Stimulated activated CD4-positive, alpha-beta T cell treated with anti-CD3 and anti-CD28 coated beads, Interleukin-12 subunit alpha, Interleukin-12 subunit beta, amount 100 ng/mL, for 24 hours (primary cell): ENCODE data around the gene SLC27A3.
"Not testable (repeated sequence)": the region's sequence is repeated elsewhere in the genome, so short reads cannot be mapped to it uniquely, and the experiment has no call there.

Experiments used
- DNase-seq, 2 experiments: peaks; one replicate each; pipeline ENCODE4 v3.0.0-alpha.2; 2020; ENCODE audit warnings: low read depth in 2 of 2

The SLC27A3 gene

DNA sequence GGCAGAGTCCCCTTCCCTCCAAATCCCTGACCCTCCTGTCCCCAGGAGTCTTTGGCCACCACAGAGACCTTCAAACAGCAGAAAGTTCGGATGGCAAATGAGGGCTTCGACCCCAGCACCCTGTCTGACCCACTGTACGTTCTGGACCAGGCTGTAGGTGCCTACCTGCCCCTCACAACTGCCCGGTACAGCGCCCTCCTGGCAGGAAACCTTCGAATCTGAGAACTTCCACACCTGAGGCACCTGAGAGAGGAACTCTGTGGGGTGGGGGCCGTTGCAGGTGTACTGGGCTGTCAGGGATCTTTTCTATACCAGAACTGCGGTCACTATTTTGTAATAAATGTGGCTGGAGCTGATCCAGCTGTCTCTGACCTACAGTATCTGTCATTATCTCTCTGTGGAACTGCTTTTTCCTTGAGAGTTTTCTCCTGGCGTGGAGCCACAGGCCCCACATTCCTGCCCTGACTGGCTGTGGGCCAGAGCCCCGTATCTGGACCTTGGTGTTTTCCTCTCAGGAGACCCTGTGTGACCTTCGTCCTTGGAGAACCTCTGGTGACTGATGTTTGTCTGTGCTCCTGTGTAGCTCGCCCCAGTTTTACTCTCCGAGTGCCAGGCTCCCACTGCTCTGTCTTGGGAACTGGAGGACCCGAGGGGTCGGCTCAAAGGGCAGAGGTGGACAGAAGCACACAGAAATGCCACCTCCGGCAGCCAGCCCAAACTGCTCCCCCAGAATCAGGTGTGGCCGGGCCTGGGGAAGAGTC is 4.8 kb downstream of the SLC27A3 start:
- DNase-seq = no peak

- DNase-seq = no peak
Observed at GRCh38 chr1:153780551-153780950, 5.3 kb downstream of the SLC27A3 start.

GRCh38 chr1:153782648-153783047 is 7.4 kb downstream of the SLC27A3 start:
- not testable (repeated sequence) for DNase-seq

DNA sequence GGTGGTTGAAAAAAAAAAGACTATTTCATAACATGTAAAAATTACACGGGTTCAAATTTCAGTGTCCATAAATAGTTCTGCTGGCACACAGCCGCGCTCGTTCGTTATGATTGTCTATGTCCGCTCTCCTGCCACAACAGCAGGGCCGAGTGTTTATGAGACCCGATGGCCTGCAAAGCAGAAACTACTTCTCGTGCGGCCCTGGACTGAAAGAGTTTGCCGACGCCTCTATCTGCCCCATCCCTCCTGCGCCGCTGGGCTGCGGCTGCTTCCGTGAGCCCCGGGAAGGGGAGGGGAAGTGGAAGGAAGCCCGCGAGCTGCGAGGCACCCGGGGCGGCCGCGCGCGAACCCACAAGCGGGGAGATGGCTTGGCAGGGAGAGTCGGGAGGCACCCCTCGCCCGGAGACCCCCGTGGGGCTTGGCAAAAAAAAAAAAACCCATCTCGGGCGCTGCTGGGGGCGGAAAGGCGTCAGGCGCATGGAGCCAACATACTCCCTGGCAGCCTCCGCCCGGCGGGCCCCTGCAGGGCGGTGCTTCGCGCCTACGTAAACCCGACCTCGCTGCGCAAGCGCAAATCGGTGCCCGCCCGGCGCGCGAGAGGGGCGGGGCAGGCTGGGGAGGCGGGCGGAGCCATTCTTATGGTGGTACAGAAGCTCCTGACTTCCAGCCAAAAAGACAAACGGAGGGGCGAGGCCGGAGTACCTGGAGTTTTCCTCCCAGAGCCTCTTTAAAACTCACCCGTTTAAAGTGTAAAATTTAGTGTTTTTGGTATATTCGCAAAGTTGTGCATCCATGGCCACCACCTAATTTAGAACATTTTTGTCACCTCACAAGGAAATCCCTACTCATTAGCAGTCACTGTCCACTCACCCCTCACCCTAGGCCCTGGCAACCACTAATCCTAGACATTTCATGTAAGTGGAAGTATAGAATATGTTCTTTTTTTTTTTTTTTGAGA is 8.3 kb downstream of the SLC27A3 start:
- peak; percentile 80 to 87 for DNase-seq

DNA sequence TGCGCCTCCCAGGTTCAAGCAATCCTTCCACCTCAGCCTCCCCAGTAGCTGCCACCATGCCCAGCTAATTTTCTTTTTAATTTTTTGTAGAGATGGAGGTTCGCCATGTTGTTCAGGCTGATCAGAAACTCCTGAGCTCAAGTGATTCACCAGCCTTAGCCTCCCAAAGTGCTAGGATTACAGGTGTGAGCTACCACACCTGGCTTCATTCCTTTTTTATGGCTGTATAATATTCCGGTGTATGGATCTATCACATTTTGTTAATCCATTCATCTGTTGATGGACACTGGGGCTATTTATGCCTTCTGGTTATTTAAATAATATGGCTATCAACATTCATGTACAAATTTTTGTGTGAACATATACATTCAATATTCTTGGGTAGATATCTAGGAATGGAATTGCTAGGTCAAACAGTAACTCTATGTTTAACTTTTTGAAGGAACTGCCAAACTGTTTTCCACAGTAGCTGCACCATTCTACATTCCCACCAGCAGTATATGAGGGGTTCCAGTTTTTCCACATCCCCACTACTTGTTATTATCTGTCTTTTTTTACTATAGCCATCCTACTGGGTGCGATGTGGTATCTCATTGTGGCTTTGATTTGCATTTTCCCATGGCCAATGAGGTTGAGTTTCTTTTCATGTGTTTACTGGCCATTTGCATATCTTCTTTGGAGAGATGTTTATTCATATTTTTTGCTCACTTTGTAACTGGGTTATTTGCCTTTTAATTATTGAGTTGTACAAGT is 11.0 kb downstream of the SLC27A3 start:
- DNase-seq = no peak

DNA sequence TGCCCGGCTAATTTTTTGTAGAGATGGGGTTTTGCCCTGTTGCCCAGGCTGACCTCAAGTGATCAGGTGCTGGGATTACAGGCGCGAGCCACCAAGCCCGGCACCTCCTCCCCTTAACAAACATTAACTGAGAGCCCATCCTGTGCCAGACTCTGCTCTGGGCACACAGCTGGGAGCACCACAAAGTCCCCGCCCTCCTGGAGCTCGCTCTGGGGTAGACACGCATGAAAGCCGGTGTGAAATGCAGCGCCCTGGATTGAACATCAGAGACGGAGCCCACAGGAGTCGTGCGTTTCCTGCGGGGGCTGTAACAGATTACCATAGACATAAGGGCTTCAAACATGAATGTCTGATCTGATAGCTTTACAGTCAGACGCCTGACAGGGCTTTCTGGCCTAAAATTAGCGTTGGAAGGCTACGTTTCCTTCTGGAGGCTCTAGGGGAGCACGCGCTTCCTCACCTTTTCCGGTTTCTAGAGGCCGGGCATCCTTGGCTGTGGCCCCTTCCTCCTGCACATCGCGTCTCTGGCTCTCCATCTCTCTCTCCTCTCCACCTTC is 14.3 kb downstream of the SLC27A3 start:
- DNase-seq = no peak

GRCh38 chr1:153790313-153790965 is 15.2 kb downstream of the SLC27A3 start:
- DNase-seq = no peak

- no peak for DNase-seq
Observed at GRCh38 chr1:153790966-153791647, 15.9 kb downstream of the SLC27A3 start.

- DNase-seq = no peak
Observed at GRCh38 chr1:153791648-153792253, 16.5 kb downstream of the SLC27A3 start.

- no peak for DNase-seq
Observed at GRCh38 chr1:153792631-153793041, 17.4 kb downstream of the SLC27A3 start.

- DNase-seq = no peak
Observed at GRCh38 chr1:153793261-153793972, 18.2 kb downstream of the SLC27A3 start.

DNA sequence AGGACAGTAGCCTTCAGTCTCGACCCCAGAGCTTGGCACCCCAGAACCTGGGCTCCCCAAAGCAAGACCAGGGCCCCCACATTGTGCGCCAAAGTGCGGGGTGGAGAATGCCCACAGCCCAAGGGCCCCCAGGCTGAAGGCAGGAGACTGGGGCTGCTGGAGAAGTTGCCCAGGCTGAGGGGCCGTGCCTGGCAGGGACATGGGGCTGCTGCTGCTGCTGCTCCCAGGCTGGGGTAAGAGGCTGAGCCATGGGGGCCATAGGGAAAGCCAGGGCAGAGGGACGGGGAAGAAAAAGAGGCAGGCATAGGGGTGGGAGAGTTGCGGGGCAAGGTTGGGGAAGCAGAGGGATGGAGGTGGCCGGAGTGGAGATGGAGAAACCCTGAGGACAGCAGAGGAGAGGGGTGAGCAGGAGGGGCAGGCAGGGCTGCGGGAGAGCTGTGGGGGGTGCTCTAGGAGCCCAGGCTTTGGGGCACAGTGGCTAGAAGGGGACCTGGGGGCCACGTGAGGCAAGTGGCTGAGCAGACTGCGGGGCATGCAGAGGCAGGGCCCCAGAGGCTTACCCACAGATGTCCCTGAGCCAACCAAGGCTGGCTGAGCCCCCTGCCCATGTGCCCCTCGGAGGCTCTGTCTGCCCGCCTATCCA is 18.9 kb downstream of the SLC27A3 start:
- no peak for DNase-seq

GRCh38 chr1:153794624-153795329 is 19.6 kb downstream of the SLC27A3 start:
- DNase-seq = no peak

- DNase-seq = no peak
Observed at GRCh38 chr1:153795330-153795837, 20.2 kb downstream of the SLC27A3 start.

DNA sequence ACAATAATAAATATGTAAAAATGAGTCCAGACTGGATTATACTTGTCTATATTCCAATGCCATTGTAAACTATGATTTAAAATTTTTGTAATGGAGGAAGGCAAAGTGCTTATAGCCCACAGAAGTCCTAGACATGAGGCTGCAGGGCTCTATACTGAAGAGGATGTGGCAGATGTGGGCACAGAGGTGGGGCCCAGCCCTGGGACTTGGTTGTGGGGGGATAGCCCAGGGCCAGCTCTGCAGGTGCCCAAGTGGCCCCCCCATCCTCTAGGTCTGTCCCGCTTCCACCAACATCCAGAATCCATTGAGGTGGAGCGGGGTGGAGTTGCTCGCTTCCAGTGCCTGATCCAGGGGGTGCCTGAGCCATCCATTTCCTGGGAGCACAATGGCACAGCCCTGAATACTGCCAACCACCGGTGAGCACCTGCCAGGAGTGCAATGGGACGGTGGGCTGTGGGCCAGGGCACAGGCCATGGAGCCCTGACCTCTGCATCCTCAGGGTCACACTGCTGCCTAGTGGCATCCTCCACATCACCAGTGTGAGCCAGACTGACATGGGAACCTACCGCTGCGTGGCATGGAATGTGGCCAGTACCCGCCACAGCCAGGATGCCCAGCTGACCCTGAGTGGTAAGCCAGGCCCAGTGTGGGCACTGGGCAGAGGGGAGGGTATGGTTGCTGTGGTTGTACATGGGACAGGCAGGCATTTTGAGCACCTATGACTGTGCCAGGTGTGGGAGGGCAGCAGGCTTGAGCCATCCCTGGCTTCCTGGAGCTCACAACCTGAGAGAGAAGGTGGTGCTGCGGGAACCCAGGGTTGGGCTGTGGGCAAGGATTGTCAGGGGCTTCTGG is 21.0 kb downstream of the SLC27A3 start:
- no peak for DNase-seq

DNA sequence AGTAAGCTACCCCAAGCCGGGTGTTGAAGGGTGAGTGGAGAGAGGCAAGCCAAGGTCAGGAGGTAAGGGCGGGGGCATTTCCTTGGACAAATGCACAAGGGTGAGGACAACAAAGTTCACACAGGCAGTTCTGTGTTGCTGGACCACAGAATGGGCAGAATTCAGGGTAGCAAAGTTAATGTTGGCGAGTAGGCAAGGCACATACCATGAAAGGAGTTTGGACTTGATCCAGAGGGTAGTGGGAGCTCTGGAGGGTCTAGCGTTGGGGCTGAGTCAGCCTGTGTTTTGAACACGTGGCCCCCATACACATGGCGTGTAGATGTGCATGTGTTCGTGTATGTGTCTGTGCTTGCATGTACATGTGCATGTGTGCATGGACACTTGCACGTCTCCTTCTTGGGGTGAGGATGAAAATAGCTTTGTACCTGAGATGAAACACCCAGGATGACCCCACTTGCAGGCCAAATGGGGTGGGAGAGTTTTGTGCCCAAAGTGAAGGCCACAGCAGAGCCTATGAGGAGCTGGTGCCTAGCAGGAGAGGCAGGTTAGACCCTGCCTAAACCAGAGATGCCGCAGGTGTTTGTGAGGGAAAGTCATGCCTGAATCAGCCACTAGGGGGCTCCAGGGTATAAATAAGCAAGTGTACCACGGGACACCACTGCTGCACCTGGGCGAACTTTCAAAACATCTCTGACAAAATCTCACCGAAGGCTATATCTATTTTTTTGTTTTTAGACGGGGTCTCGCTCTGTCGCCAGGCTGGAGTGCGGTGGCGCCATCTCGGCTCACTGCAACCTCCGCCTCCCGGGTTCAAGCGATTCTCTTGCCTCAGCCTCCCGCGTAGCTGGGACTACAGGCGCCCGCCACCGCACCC is 21.8 kb downstream of the SLC27A3 start:
- peak; percentile 59 to 85 for DNase-seq
